ENCODE measurements around the gene DIP2C.

DIP2C gene

GRCh38 chr10:335151-335800 lies 354.2 kb downstream of the DIP2C start:
- no peak for DNase-seq (ENCODE audit: low read depth)
- no peak for TF ChIP-seq CTCF (IDR thresholded peaks at IDR 0.05; ENCODE audit: control insufficient read depth, extremely low read depth, insufficient read depth)

GRCh38 chr10:331186-331585 lies 358.3 kb downstream of the DIP2C start:
- H3K4me3 ChIP-seq (ENCODE audit: low read depth, low read length) = no peak overlapping the region
- no peak for TF ChIP-seq CTCF (IDR thresholded peaks at IDR 0.05; ENCODE audit: control insufficient read depth, extremely low read depth, insufficient read depth)
- no peak for DNase-seq (ENCODE audit: low read depth)

More at GRCh38 chr10:335151-335800, 354.2 kb downstream of the DIP2C start:
- H3K4me3 ChIP-seq (ENCODE audit: low read depth, low read length) = no peak overlapping the region

GRCh38 chr10:329361-330099 lies 359.9 kb downstream of the DIP2C start:
- TF ChIP-seq CTCF (IDR thresholded peaks at IDR 0.05; ENCODE audit: control insufficient read depth, extremely low read depth, insufficient read depth) = peak; percentile 22; the same call in 1 of the 2 replicates
- peak overlapping the region; percentile 42 for H3K4me3 ChIP-seq (ENCODE audit: low read depth, low read length)
- peak; percentile 75 for DNase-seq (ENCODE audit: low read depth)

- TF ChIP-seq CTCF (IDR thresholded peaks at IDR 0.05; ENCODE audit: control insufficient read depth, extremely low read depth, insufficient read depth) = no peak
- no peak for DNase-seq (ENCODE audit: low read depth)
- no peak overlapping the region for H3K4me3 ChIP-seq (ENCODE audit: low read depth, low read length)
Measured at GRCh38 chr10:327889-328852, 361.3 kb downstream of the DIP2C start.

- DNase-seq (ENCODE audit: low read depth) = no peak
- no peak for TF ChIP-seq CTCF (IDR thresholded peaks at IDR 0.05; ENCODE audit: control insufficient read depth, extremely low read depth, insufficient read depth)
- no peak overlapping the region for H3K4me3 ChIP-seq (ENCODE audit: low read depth, low read length)
Measured at GRCh38 chr10:326894-327635, 362.4 kb downstream of the DIP2C start.

GRCh38 chr10:326350-326749 lies 363.1 kb downstream of the DIP2C start:
- DNase-seq (ENCODE audit: low read depth) = no peak
- no peak for TF ChIP-seq CTCF (IDR thresholded peaks at IDR 0.05; ENCODE audit: control insufficient read depth, extremely low read depth, insufficient read depth)
- no peak overlapping the region for H3K4me3 ChIP-seq (ENCODE audit: low read depth, low read length)
